ENCODE results near the gene AMN.
"Not testable (repeated sequence)": the region's sequence is repeated elsewhere in the genome, so short reads cannot be mapped to it uniquely, and the experiment has no call there.

AMN gene

DNA sequence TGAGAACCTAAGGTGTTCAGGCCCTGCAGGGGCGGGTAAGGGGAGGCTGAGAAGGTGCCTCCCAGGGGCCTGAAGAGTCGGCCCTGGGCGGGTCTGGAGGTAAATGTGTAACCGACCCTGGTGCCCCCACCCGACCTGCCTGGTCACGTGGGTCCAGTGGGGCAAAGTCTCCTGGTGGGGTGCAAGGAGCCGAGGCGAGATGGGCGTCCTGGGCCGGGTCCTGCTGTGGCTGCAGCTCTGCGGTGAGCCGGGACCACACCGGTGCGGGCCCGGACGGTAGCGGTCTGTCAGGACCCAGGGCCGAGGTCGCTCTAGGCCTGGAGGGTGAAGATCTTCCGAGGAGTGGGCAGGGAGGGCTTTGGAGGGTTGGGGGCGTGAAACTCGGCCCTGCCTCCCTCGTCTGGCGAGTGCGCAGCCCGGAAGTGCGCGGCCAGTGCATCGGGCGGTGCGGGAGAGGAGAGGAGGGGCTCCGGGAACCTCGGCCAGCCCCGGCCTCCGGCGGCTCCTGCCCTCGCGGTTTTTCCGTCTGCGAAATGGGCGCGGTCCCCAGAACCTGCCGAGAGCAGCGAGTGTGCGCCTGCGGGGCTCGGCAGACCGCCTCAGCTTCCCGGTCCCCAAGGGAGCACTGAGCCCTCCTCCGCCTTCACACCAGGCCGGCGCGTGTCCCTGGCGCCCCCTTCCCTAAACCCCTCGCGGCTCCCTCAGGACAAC is at the start of gene AMN:
Gene AMN, plus strand, starts transcription at position 174 of the 711 bp plus-strand sequence. Its CDS starts 26 bp downstream, at position 200.
- DNase-seq: no peak

DNA sequence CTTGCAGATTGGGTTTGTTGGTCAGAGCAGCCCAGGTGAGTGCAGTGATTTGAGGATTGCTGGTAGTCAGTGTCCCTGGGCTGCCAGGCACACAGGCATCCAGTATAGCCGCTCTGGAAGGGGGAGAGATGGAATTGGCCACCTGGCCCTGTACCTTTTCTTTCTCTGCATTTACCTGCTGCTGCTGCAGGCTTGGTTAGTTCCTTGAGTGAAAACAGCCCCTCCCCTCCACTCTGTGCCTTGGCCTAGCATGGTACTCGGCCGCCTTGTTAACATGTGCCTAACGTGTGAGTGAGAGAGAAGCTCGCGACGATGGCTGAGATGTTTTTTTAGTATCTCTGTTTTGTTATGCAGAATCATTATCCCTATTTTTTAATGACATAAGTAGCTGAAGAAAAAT is 49.3 kb upstream of the AMN start:
- no peak for DNase-seq

DNA sequence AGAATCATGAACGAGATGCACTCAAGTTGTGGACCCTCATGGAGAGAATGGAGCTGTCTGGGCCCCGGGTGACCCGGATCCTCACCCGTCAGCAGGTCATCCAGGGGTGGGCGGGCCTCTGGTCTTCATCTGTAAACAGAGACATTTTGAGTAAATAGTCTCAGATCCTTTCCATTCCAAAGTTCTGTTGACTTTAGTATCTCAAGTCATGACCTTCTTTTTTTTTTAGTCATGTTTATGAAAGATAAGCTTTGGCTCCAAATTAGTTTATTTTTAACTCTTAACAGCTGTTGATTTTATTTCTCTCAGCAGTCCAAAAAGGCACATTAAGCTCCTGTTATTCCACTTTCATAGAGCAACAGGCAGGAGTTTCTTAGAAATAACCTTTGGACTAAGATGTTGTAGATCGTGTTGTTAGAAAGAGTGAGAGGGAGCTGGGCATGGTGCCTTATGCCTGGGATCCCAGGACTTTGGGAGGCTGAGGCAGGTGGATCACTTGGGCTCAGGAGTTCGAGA is 48.9 kb upstream of the AMN start:
- DNase-seq: no peak

DNA sequence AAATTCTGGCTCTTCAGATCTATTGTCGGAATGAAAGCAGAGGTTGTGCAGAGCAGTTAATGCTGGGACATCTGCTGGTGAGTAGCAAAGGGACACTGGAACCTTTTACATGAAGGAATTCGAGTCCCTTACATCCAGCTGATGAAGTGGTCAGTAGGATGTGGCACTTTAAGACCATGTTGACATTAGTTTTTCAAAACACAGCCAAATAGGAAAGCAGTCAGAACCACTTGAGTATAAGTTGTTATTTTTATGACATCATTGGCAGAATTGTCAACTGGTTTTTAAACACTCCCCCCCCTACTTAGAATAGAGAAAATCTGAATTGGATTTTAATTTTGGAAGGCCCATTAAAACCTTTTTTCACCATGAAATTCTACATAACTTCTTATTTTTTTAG is 46.8 kb upstream of the AMN start:
- no peak for DNase-seq

DNA sequence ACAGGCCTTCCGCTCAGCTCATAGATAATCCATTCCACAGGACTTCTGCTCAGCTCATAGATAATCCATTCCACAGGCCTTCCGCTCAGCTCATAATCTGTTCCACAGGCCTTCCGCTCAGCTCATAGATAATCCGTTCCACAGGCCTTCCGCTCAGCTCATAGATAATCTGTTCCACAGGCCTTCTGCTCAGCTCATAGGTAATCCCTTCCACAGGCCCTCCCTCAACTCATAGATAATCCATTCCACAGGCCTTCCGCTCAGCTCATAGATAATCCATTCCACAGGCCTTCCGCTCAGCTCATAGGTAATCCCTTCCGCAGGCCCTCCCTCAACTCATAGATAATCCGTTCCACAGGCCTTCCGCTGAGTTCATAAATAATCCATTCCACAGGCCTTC is 45.0 kb upstream of the AMN start:
- not testable (repeated sequence) for DNase-seq

DNA sequence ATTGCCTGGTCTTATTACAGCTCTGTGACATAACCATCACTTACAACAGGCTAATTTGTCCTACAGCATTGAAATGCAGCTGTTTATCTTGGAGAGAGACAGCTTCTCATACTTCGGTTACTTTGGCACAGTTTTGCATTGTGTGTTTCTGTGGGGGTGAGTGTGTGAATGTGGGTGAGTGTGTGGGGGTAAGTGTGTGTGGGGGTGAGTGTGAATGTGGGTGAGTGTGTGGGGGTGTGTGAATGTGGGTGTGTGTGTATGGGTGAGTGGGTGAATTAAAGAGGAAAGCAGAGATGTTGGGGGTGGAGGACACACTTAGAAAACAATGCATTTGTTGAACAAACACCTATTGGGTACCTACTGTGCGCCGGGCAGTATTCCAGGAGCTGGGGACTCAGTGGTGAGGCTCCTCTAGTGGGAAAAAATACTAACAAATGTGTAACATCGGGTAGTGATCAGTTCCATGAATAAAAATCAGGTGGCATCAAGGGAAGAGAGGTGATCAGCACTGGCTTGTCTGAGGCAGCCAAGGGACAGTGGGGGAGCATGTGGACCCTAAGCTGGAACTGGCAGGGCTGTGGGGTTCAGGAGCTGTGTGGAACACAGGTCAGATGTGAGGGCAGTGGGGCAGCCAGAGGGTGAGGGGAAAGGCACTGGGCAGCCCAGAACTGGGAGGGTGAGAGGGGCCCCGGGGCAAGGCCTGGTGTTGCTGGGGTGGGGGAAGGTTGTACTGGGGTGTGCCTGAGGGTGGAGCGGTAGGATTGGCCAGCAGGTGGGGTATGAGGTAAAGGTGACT is 44.1 kb upstream of the AMN start:
- DNase-seq: no peak

DNA sequence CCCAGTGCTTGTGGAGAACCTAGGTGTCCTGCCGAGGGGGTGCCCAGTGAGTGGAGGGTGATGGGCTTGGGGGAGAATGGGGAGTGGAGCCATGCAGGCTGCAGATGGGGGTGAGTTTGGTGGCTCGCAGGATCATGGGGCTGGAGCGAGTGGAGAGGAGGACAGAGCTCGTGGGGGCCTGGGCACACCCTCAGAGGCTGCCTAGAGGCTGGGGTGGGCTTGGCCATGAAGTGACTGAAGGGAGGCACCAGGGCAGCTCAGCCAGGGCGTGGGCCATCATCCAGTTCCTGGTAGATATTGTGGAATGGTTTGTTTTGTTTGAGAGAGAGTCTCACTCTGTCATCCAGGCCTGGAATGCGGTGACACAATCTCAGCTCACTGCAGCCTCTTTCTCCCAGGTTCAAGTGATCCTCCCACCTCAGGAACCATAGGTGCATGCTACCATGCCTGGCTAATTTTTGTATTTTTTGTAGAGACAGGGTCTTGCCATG is 43.4 kb upstream of the AMN start:
- no peak for DNase-seq

DNA sequence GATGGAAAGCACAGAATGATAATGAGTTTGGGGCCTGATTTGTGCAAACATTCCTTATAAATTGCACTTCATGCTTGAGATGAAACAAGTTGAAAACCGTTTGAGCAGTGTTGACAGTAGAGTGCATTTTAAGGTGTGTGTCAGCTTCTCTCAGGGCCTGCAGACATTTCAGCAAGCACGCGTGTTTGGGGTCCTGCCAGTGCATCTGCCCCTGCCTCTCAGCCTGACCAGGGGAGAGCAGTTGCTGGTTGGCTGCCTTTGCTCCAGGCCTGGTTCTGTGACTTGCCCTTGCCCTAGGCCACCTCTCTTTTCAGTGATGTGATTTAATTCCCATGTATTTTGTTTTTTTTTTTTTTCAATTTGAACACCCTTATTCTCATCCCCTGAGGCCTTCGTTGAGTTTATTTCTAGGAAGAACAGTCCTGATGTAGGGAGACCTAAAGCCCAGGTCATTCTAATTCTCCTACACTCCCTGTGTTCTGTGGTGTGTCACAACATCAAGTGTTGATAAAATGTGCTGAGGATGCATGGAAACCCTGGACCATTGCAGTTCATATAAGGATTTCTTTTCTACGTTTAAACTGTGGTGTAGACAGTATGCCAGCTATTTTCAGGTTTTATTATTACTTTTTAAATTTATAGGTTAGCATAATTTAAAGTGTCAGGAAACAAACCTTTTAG is 40.1 kb upstream of the AMN start:
- DNase-seq: no peak

DNA sequence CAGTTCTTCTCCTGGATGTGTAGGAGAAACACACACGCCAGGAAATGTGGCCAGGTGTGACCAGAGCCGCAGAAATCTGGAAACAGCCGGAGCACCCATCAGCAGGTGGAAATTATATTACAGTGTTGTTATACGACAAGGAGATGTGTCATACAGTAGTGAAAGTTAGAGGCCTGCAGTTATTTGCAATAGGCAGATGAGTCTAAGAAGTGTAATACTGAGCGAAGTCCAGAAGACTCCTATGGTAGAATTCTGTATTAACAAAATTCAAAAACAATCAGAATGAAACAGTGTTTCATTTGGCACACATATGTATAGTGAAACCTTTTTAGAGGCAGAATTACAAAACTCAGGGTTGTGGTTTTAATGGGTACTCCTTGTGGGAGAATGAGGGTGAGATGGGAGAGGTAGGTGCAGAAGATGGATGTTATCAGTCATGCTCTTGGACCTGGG is 39.3 kb upstream of the AMN start:
- DNase-seq: no peak

DNA sequence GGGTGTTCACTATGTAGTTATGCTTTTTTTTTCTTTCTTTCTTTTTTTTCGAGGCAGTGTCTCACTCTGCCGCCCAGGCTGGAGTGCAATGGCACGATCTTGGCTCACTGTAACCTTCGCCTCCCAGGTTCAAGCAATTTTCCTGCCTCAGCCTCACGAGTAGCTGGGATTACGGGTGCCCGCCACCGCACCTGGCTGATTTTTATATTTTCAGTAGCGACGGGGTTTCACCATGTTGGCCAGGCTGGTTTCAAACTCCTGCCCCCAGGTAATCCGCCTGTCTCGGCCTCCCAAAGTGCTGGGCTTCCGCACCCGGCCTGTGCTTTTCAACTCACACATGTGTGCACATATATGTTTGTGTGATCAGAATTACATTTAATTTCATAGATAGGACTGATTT is 38.9 kb upstream of the AMN start:
- no peak for DNase-seq

DNA sequence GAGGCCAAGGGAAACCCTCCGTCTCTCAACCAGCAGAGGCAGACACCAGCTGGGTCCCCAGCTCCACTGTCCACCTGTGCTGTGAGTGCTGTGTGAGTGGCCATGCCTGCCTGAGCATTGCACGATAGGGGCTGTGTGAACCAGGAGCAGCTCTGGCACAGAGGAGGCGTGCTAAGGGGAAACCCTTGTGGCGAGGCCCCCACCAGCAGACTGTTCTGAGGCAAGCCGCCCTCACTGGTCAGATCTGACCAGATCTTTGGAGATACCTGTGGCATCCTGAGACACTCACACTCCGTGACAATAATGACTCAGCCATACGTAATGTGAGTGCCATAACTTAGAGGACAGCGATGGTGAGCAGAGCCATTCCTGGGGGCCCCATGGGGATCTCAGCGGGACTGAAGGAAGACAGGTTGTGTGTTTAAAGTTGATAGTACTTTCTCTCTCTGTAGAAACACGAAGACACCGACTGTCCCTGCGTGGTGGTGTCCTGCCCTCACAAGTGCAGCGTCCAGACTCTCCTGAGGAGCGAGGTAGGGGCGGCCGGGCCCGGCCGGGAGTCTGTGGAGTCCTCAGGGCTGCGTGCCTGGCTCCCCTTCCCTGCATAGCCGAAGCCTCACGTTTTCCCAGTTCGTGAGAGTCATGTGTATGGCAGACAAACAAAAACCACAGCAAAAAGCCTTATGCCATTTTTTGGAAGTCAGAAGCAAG is 36.6 kb upstream of the AMN start:
- no peak for DNase-seq

DNA sequence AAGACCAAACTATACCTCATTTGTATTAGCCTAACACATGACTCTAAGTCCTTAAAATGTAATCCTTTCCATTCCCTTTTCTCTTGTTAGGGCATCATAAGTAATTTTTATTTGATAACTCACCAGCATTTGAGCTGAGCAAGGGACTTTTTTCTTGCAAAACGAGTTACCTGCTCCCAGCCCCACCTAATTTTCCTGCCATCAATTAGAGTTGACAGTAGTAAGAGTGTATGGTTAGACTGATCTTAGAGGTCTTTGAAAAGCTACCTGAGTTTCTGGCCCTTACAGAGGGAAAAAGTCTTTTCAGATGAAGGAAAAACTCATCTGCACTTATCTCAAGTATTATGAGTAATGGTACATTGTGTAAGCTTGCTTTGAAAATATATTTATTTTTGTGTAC is 33.7 kb upstream of the AMN start:
- DNase-seq: no peak

DNA sequence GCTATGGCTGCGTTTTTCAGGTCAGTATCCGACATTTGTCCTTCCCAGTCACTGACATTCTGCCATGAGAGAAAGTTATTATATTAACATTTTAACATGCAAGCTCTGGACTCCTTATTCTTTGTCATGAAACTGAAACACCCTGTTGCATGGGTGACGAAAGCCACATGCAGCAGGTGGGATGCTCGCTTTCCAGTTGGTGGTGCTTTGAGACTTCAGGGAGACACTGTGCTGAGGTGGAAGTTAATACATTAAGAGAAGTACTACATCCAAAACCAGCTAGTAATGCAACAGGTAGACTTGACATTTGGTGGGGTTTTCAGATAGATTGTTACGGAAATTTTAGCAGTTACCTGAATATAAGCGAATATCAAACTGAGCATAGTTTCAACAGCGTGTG is 32.8 kb upstream of the AMN start:
- DNase-seq: no peak

DNA sequence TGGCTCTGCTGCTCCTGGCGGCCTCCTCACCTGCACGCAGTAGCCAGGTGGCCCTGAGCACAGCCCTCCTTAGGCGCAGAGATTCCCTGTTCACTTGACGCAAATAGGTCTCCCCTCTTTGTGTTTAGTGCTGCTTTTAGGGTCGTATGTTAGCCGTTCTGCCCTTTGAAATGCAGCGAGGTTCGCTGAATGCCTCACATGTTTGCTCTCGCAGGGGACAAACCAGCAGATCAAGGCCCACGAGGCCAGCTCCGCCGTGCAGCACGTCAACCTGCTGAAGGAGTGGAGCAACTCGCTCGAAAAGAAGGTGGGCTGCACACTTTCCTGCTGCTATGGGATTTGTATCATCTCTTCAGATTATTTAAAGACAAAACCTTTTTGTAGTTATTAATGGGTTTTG is 31.4 kb upstream of the AMN start:
- DNase-seq: no peak

DNA sequence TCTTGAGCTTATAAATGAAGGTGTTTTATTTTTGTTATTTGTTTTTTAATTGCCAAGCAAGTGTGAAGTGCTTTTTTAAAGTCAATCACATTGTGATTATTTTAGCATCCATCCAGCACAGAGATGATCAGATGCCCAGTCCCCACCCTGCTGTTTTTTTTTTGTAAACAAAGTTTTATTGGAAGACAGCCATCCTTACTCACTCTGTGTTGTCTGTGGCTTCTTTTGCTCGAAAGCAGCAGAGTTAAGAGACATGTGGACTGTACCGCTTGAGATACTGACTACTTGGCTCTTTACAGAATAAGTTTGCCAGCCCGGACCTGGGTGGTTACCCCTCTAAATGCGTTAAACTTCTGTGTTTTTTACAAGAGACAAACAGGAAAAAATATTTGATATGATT is 30.9 kb upstream of the AMN start:
- no peak for DNase-seq

DNA sequence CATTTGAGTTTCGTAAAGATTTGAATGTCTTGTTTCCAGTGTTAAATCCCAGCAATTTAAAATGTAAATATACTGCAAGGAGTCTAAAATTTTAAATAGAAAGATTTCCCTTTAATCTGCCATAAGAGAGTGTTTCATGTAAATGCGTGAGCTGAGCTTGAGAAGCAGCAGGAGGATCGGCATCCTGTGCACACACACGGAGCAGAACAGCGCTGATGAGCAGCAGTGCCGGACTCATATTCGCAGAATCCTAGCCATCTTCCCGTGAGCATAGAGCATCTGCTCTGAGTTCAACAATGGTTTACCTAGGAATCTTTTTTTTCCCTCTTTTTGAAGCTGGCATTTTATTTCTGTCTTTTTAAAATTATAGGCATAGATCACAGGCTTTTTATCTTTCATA is 29.8 kb upstream of the AMN start:
- no peak for DNase-seq

DNA sequence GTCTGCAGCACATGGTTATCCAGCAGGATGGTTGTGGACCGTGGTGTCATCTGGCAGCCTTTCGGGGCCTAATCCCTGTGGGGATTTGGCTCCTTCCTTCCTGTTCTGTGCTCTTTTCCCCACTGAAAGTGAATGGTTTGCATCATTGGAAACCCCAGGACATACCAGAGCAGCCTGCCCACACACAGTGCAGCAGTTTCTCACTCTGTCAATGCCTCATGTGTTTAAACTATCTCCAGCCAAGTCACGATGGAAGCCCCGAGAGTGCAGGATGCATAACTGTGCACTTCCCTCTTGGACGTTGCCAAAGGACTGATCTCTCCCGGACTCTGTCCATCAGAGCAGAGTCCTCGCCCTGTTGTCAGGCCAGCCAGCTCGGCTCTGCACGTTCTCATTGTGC is 29.0 kb upstream of the AMN start:
- peak; percentile 58 to 87 for DNase-seq

DNA sequence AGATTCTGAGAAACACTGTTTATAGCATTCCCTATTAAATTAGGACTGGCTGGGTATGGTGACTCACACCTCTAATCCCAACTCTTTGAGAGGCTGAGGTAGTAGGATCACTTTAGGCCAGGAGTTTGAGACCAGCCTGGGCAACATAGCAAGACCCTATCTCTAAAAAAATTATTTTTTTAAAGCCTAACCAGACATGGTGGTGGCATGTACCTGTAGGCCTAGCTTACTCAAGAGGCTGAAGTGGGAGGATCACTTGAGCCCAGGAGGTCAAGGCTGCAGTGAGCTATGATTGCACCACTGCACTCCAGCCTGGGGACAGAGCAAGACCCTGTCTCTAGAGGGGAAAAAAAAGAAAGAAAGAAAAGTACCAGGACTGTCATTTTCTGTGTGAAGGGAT is 25.7 kb upstream of the AMN start:
- not testable (repeated sequence) for DNase-seq

DNA sequence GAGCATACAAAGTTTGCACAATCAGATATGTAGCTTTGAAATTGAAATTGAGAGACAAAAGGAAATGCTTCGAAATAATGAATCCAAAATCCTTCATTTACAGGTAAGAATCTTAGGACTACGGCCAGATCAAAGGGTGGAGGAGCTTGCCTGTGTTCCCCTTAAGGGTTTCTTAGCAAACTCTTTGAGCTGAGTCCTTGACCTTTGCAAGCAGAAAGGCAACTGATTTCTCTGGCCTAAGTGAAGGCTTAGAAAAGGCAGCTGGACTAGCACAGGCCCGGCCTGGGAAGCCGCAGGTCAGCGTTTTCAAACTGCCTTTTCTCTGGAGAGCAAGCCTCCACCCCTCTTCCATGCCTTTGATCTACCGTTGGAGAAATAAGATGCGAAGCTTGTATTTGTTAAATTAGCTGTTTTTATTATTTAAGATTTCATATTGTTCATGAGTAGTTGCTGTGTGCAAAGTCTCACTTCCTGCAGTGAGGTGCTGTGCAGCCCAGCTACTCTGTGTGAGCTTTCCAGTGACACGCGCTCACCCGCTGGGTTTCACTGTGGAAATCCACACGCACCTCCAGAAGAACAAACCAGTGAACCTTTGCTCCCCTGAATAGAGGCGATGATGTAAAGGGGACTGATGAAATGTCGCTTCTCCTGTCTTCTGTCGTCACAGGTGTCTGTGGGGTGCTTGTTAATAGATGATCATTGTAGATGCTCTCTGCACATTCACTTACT is 25.0 kb upstream of the AMN start:
- DNase-seq: no peak

DNA sequence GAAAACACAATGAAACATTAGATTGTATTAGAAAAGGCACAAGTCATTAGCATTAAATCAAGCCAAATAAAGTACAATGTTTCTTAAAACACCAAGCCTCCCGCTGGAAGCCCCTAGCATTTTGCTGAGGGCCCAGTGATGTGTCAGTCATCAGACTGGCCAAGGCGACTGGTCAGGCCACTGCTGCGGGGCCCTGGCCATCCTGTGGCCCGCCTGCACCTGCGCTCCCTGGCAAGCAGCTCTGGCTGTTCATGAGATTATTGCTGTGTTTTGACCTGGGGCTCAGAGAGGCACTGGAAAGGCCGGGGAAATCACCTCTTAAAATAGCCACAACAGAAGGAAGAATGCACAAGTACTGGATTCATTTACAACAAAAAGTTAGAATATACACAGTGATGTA is 24.2 kb upstream of the AMN start:
- DNase-seq: no peak

DNA sequence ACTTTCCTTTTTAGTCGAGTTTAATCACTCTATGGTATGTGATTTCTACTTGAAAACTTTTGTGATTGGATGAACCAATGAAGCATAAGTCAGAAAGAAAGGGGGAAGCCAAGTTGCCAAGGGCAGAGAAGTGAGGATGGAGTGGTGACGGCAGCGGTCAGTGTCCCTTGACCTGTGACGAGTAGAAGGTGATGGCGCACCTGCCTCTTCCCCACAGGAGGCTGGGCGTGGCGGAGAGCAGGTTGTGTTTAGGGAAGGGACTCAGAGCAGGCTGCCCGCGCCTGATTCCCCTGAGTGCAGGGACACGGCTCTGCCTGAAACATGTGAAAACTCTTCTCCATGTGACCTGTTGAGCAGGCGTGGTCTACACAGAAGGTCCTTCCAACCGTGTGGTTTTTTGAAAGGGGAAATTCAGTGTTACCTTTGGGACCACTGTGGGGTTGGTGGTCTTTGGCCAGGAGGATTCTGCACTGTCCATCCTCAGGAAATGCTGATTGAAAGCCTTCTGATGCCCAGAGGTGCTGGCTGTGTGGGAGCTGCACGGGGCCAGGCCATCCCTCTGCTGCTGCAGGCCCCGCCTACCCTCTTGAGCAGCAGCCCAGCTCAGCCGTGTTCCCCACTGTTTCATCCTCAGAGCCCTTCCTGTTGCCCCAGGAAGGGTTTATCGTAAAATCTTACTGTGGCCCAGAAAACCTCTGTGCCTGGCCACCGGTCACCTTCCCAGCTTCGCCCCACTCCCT is 23.5 kb upstream of the AMN start:
- no peak for DNase-seq

All from inflammatory macrophage treated with lipopolysaccharide for 1 hour (primary cell).